ENCODE measurements around the gene GUK1.

GUK1 gene

DNA sequence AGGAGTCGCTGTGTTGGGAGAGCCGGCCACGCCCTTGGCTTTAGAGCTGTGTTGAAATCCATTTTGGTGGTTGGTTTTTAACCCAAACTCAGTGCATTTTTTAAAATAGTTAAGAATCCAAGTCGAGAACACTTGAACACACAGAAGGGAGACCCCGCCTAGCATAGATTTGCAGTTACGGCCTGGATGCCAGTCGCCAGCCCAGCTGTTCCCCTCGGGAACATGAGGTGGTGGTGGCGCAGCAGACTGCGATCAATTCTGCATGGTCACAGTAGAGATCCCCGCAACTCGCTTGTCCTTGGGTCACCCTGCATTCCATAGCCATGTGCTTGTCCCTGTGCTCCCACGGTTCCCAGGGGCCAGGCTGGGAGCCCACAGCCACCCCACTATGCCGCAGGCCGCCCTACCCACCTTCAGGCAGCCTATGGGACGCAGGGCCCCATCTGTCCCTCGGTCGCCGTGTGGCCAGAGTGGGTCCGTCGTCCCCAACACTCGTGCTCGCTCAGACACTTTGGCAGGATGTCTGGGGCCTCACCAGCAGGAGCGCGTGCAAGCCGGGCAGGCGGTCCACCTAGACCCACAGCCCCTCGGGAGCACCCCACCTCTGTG, 41.7 kb upstream of the GUK1 start:
- no peak for DNase-seq (ENCODE audit: low read depth in 1 of 2, low spot score in 1 of 2)
- H3K27me3 ChIP-seq (ENCODE audit: insufficient read depth, poor library complexity, severe bottlenecking), result no peaks in the 10 kb centered on the region
- 0 out of 2 replicates have a peak, but pooled peaks have one; percentile 47 for TF ChIP-seq POLR2AphosphoS5 (IDR thresholded peaks at IDR 0.05; ENCODE audit: low read depth)
- no peak for TF ChIP-seq SPI1 (IDR thresholded peaks at IDR 0.05; ENCODE audit: borderline replicate concordance, low read depth)
- no peak for TF ChIP-seq REST (IDR thresholded peaks at IDR 0.05; ENCODE audit: insufficient replicate concordance, low read depth)
- no peak overlapping the region for H3K27ac ChIP-seq (replicated peaks)
- no peak overlapping the region for H3K4me3 ChIP-seq (replicated peaks; ENCODE audit: insufficient read depth, low read length)

DNA sequence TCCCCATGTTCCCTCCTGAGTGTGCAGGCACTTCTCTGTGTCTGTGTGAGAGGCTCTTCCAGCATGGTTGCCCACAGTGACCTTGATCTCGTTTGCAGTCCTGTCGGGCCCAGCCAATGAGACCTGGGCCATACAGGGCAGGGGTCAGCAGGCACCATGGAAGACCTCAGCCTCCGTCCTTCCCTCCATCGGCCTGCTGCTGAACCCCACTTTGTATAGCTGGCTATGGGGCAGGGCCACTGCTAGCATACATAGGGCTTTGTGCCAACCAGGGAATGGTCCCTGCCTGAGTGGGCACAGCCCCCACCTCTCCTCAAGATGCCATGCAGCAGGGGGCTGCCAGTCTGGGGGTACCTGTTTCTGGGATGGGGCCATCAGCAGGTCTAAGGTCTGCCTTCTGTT, 40.7 kb upstream of the GUK1 start:
- H3K4me3 ChIP-seq (replicated peaks; ENCODE audit: insufficient read depth, low read length), result no peak overlapping the region
- no peak overlapping the region for H3K27ac ChIP-seq (replicated peaks)
- no peak for DNase-seq (ENCODE audit: low read depth in 1 of 2, low spot score in 1 of 2)
- no peaks in the 10 kb centered on the region for H3K27me3 ChIP-seq (ENCODE audit: insufficient read depth, poor library complexity, severe bottlenecking)
- TF ChIP-seq SPI1 (IDR thresholded peaks at IDR 0.05; ENCODE audit: borderline replicate concordance, low read depth) (no peak), POLR2AphosphoS5 (IDR thresholded peaks at IDR 0.05; ENCODE audit: low read depth) (no peak)
- TF ChIP-seq, protein P1, sequence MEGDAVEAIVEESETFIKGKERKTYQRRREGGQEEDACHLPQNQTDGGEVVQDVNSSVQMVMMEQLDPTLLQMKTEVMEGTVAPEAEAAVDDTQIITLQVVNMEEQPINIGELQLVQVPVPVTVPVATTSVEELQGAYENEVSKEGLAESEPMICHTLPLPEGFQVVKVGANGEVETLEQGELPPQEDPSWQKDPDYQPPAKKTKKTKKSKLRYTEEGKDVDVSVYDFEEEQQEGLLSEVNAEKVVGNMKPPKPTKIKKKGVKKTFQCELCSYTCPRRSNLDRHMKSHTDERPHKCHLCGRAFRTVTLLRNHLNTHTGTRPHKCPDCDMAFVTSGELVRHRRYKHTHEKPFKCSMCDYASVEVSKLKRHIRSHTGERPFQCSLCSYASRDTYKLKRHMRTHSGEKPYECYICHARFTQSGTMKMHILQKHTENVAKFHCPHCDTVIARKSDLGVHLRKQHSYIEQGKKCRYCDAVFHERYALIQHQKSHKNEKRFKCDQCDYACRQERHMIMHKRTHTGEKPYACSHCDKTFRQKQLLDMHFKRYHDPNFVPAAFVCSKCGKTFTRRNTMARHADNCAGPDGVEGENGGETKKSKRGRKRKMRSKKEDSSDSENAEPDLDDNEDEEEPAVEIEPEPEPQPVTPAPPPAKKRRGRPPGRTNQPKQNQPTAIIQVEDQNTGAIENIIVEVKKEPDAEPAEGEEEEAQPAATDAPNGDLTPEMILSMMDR (IDR thresholded peaks at IDR 0.05; ENCODE audit: insufficient read depth, low read length), result no peak

GRCh38 chr1:228100822-228101613, 39.1 kb upstream of the GUK1 start:
- H3K4me3 ChIP-seq (replicated peaks; ENCODE audit: insufficient read depth, low read length), result peak overlapping the region; percentile 90
- TF ChIP-seq POLR2AphosphoS5 (IDR thresholded peaks at IDR 0.05; ENCODE audit: low read depth) (peak; percentile 18; the same call in 1 of the 2 replicates), REST (IDR thresholded peaks at IDR 0.05; ENCODE audit: insufficient replicate concordance, low read depth) (no peak)
- no peak for DNase-seq (ENCODE audit: low read depth in 1 of 2, low spot score in 1 of 2)
- H3K27me3 ChIP-seq (ENCODE audit: insufficient read depth, poor library complexity, severe bottlenecking), result no peaks in the 10 kb centered on the region
- no peak overlapping the region; the same call in 1 of the 2 replicates for H3K27ac ChIP-seq (replicated peaks)

GRCh38 chr1:228101614-228101993, 38.5 kb upstream of the GUK1 start:
- no peaks in the 10 kb centered on the region for H3K27me3 ChIP-seq (ENCODE audit: insufficient read depth, poor library complexity, severe bottlenecking)
- TF ChIP-seq, protein P1 (IDR thresholded peaks at IDR 0.05; ENCODE audit: insufficient read depth, low read length), result no peak
- TF ChIP-seq SPI1 (IDR thresholded peaks at IDR 0.05; ENCODE audit: borderline replicate concordance, low read depth) (no peak), REST (IDR thresholded peaks at IDR 0.05; ENCODE audit: insufficient replicate concordance, low read depth) (no peak), POLR2AphosphoS5 (IDR thresholded peaks at IDR 0.05; ENCODE audit: low read depth) (no peak), GABPA (IDR thresholded peaks at IDR 0.05; ENCODE audit: low read depth) (no peak)
- H3K27ac ChIP-seq (replicated peaks), result peak overlapping the region; percentile 62
- H3K4me3 ChIP-seq (replicated peaks; ENCODE audit: insufficient read depth, low read length), result peak overlapping the region; percentile 90
- no peak for DNase-seq (ENCODE audit: low read depth in 1 of 2, low spot score in 1 of 2)

Measured in HL-60 (cell line).